HG03159 (cell line): Measurements from ENCODE around the gene CTIF.
A peak's percentile ranks its signal among the peaks of the same experiment; 100 is the strongest.

Source experiments
- ATAC-seq: cut with Tn5 transposase; IDR thresholded peaks from one replicate; pipeline ENCODE4 v1.9.1; 2021; ENCODE audit warnings: mild to moderate bottlenecking, moderate library complexity; ENCODE audit not compliant: unreplicated experiment

The CTIF gene

DNA sequence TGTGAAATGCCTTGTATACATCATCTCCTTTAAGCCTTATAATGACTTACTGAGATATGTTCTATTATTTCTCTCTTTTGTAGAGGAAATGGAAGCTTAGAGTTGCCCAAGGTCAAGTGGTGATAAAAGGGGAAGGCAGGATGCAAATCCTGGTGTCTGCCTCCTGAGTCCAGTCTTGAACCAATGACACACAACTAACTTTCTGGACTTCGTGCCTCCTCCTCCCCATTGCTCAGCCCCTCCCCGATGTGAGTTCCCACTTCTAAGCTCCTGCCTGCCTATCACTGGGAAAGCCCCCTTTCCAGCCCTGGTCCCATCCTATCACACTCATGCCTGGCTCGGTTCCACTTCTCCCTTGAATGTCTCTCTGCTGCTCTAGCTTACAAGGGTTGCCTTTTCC lies 6.9 kb upstream of the CTIF start:
- ATAC-seq, result no peak

DNA sequence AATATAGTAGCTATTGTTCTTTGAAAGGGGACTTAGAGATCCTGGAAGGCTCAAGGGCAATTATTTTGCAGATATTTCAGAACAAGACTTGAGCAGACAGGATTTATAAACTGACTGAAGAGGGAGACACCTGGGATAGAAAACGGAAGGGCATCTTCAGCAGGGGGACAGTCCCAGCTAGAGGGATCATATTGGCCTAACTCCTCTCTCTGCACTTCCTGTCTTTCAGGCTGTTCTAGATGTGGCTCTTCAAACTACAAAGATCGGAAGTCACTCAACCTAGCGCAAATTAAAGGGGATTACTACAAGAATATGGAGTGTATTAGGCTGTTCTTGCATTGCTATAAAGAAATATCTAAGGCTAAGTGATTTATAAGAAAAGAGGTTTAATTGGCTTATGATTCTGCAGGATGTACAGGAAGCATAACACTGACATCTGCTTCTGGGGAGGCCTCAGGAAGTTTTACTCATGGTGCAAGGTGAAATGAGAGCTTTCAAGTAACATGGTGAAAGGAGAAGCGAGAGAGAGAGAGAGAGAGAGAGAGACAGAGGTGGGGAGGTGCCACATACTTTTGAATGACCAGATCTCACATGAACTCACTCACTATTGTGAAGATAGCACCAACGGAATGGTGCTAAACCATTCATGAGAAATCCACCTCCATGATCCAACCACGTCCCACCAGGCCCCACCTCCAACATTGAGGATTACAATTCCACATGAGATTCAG lies 5.3 kb upstream of the CTIF start:
- ATAC-seq, result no peak

- no peak for ATAC-seq
Measured at GRCh38 chr18:48534364-48534763, 4.5 kb upstream of the CTIF start.

DNA sequence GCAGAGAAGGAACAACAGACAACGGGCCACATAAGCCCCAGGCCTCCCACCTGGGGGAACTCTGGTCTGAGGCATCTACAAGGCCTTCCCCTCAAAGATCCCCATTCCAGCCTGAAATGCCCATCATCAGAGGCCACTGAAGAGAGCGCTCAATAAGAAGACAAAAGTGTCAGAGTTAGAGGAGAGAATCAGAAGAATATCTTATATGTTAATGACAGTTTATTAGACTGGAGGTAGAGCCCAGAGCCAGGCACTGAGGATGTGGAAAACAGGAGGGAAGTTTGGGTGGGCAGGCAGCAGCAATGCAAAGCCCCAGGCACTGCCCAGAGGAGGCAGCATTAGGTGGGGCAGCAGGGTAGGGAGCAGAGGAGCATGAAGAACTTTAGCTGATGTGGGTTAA lies 2.9 kb upstream of the CTIF start:
- ATAC-seq, result no peak

DNA sequence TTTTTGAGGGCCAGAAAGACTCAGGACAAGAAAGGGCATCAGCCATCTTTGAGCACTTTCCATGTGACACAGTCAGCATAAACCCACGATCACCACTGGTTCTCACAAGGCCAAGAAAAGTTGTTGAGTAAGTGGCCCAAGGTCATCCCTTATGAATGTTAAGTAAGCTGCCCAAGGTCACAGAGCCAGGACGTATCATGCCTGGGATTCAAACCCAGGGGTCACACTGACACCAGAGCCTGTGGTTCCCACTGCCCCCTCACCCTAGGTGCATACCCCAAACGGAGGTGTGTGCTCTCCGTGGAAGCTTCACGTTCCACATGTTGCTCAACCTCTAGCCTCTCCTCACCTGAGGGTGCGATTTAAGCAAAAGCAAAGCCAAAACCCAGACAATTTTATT lies 2.3 kb upstream of the CTIF start:
- no peak for ATAC-seq

DNA sequence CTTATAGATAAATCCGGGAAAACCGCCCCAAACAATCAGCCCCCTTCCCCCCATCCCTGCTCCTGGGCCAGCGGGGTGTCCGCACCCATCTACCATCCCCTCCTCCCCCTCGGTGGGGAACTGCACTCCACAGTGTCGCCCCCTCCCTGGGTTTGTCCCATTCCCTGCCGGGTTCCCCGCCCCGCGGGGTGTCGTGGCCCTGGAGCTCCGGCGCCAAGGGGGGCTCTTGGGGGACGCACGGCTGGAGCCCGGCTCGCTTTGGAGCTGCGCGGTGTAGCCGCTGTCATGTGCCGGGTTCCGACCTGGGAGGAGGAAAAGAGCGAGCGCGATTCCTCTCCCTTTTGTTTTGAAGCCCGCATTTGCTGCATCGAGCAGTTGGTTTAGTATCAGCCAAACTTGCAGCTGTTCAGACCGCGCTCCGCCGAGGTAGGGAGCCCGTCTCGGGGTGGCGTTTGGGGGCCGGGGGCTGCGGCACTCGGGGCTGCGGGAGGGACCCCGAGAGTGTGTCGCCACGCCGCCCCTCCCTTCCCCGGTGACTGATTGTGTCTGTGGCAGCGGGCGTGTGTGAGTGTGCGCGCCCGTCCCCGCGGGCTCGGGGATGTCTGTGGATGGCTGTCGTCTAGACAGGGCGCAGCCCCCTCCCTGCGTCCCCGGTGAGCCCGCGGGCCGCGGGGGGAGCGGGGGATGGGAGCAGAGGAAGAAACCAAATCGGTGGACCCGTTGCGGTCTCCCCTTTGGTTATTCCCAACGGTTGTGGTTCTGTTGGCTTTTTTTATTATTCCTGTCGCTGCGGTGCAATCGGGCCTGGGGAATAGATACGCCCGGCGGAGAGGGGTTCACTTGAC lies 797 bp downstream of the CTIF start:
- no peak for ATAC-seq

DNA sequence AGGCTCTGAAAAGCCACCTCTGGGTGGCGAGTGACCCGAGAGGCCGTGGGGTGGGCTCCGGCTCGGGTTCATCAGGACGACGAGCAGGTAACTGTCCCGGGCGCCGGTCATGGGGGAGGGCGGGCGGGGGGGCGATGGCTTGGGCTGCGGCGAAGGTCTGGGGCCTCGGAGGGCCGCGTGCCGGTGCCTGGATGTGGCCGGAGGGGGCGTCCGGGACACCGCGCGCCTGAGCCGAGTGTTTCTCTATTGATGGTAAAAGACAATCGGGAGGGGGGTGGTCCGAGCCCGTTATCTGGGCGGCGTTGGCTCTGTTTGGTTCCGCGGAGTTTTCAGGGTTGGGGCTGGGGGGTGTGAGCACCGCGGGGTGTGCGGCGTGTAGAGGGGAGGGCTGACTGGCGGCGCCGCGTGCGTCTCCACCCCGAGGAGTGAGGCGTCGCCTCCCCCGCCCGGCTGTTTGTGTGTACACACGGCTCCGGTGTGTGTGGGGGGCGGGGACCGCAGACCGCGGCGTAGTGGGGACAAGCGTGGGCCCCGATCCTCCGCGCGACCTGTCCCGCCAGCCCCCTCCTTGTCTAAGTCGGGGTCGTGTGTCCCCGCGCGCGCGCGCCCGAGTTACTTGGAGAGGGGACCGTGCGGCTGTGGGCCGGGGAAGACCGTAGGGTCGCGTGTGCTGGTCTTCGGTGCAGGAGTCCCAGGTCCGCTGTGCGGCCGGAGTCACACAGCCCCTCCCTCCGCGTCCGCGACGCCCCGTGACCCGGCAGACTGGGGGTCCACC lies 1.6 kb downstream of the CTIF start:
- ATAC-seq, result peak; percentile 35

- ATAC-seq, result peak; percentile 27
Measured at GRCh38 chr18:48541026-48541746, 2.4 kb downstream of the CTIF start.

GRCh38 chr18:48541747-48542400 lies 3.0 kb downstream of the CTIF start:
- ATAC-seq, result no peak

GRCh38 chr18:48542513-48543181 lies 3.8 kb downstream of the CTIF start:
- no peak for ATAC-seq

DNA sequence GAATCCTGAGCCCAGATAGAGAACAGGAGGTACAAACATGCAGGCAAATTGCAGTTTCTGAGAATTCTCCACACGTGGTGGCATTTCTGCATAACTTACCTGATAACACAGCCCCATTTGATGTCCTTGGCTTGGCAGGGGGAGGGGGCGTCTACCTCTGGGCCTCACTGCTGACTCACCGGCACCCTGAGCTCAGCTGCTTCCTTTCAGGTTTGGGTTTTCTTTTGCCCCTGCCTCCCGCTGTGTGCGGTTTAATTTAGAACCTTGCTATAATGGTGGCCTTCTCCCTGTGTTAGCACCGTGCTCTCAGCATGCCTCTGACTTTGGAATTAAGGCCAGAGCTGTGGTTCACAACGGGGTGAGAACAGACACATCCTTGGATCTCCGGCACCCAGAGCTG lies 4.4 kb downstream of the CTIF start:
- no peak for ATAC-seq

- ATAC-seq, result no peak
Measured at GRCh38 chr18:48544116-48544515, 5.3 kb downstream of the CTIF start.

- no peak for ATAC-seq
Measured at GRCh38 chr18:48544661-48545415, 6.0 kb downstream of the CTIF start.

DNA sequence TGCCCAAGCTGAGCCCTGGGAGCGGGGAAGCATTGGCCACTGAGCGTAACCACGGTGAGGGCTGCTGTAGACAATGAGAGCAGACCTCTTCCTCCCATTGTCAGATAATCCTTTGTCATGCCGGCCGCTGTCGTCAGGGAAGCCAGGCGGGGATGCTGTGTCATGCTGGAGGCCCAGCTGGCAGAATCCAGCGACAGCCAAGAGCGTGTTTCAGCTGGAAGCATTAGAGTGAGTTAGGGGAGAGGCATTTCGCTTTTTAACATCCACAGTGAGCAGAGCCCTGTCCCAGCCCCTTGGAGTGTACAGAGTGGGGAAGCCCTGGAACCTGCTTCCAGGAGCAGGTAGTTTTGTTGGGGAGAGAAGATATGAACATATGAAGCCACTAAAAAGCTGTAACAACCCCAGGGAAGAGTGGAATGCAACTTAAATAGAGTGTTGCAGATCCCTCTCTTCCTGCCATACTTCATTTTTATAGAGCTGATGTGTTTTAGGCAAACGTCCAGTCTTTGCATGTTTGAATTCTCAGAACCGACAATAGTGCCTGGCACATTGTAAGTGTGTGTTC lies 7.0 kb downstream of the CTIF start:
- no peak for ATAC-seq

GRCh38 chr18:48546396-48546795 lies 7.6 kb downstream of the CTIF start:
- no peak for ATAC-seq

GRCh38 chr18:48547531-48547981 lies 8.7 kb downstream of the CTIF start:
- ATAC-seq, result no peak

DNA sequence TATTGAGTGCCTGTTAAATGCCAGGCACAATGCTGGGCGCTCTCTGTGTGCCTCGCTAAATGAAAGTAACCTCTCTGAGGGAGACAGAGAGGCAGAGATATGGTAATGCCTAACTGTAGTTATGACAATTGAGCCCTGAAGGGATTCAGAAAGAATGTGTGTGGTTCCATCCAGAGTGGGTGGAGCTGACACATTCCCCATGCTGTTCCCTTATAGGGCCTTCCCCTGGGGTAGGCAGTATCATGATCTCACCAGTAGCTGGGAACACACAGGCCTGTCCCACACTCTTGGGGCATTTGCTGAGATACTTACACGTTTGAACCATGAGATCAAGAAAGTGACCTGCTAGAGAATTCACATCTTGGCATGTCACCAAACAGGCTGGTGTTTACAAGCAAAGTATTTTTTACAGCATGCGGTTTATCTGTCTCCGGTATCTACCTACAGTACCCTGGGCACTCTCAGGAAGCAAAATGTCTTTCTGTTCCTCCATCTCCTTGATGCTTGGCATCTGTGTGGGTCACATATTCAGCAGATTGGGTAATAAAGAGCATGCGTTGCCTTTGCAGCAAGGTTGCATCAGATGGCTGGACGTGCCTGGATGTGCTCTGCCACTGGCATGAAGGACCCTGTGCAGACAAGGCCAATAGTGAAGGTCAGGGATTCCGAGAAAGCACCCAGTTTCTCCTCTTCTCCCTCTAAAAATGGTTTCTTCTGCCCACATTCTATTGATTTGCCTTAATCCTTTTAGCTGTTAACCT lies 9.4 kb downstream of the CTIF start:
- no peak for ATAC-seq

DNA sequence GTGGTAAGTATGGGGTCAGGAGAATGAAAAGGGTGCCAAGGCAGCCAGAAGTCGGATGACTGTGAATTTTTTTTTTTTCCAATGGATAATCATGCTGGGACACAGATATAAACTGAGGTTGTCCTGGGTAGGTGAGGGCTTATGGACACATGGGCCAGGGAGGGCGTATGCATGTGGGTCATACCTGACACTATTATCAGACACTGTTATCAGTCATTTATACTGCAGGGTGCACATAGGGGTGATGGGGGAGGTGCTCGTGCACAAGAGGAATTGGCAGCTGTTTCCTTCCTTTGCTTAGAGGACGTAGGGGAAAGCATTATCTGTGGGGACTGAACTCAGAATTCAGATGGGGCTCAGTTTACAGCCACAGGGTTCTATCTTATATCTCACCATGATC lies 10.1 kb downstream of the CTIF start:
- ATAC-seq, result no peak
